Brain microvascular endothelial cell (primary cell): Measurements from ENCODE around the gene AJUBA.
A peak's percentile ranks its signal among the peaks of the same experiment; 100 is the strongest.
"Not testable (repeated sequence)": the region's sequence is repeated elsewhere in the genome, so short reads cannot be mapped to it uniquely, and the experiment has no call there.

Experiments used
- DNase-seq: peaks from one replicate; pipeline ENCODE4 v3.0.0-alpha.2; 2020
- H3K27ac ChIP-seq: fragments of 250-450 bp; sonication (Bioruptor Pico); 2 replicates; pipeline ENCODE4 v1.5.1; 2020; ENCODE audit warnings: mild to moderate bottlenecking, moderate library complexity
- H3K27me3 ChIP-seq: fragments of 250-450 bp; sonication (Bioruptor Pico); replicated peaks from 2 replicates; pipeline ENCODE4 v1.5.1; 2020; ENCODE audit warnings: mild to moderate bottlenecking
- H3K36me3 ChIP-seq: fragments of 250-450 bp; sonication (Bioruptor Pico); replicated peaks from 2 replicates; pipeline ENCODE4 v1.5.1; 2020; ENCODE audit warnings: mild to moderate bottlenecking
- H3K4me3 ChIP-seq: 2 replicates; pipeline ENCODE4 v1.5.1; 2011; ENCODE audit warnings: low read depth, mild to moderate bottlenecking, control low read depth, low read length, moderate library complexity
- in situ Hi-C: cut with HindIII; loops from 2 replicates; pipeline ENCODE4 v1.10.0; 2017; ENCODE audit warnings: low sequenced_read_pairs, low pct_ligation_motif_present
- TF ChIP-seq, protein P1 (sequence below): IDR thresholded peaks from 2 replicates; pipeline ENCODE4 v1.5.1; 2011; ENCODE audit warnings: low read depth, mild to moderate bottlenecking, moderate library complexity, low read length, control low read depth, inconsistent platforms; ENCODE audit errors: missing control alignments

The AJUBA gene

DNA sequence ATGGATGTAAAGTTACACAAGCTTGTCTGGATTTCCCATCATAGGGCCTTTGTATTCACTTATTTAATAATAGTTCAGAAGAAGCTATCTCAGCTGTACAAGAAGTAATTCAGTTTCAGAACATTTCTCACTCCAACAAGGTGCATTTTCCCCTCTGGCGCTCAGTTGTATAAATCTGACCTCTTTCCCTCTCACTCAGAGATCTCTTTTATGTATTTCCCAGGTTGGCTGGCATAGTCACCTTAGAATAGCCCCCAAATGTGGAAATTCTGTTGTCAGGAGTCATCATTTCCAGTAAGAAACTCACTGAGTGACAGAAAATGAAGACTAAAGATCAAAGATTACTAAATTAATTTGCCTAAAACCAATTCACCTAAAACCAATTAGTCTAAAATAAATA, 11.2 kb downstream of the AJUBA start:
- H3K27me3 ChIP-seq: no peaks in the 10 kb centered on the region
- peaks cover 13% of the 10 kb centered on the region for H3K36me3 ChIP-seq
- H3K4me3 ChIP-seq: no peak overlapping the region
- TF ChIP-seq, protein P1, sequence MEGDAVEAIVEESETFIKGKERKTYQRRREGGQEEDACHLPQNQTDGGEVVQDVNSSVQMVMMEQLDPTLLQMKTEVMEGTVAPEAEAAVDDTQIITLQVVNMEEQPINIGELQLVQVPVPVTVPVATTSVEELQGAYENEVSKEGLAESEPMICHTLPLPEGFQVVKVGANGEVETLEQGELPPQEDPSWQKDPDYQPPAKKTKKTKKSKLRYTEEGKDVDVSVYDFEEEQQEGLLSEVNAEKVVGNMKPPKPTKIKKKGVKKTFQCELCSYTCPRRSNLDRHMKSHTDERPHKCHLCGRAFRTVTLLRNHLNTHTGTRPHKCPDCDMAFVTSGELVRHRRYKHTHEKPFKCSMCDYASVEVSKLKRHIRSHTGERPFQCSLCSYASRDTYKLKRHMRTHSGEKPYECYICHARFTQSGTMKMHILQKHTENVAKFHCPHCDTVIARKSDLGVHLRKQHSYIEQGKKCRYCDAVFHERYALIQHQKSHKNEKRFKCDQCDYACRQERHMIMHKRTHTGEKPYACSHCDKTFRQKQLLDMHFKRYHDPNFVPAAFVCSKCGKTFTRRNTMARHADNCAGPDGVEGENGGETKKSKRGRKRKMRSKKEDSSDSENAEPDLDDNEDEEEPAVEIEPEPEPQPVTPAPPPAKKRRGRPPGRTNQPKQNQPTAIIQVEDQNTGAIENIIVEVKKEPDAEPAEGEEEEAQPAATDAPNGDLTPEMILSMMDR: no peak
- no peak for DNase-seq
- in situ Hi-C loops: no loop called here
- no peak overlapping the region for H3K27ac ChIP-seq

GRCh38 chr14:22966783-22967269, 15.5 kb downstream of the AJUBA start:
- no peak overlapping the region for H3K27ac ChIP-seq
- no peaks in the 10 kb centered on the region for H3K36me3 ChIP-seq
- in situ Hi-C loops: no loop called here
- H3K4me3 ChIP-seq: no peak overlapping the region
- TF ChIP-seq, protein P1: no peak
- H3K27me3 ChIP-seq: no peaks in the 10 kb centered on the region
- DNase-seq: no peak

- H3K27ac ChIP-seq, H3K36me3 ChIP-seq, DNase-seq, in situ Hi-C loops, H3K4me3 ChIP-seq, H3K27me3 ChIP-seq: not testable (repeated sequence)
These were observed 16.2 kb downstream of the AJUBA start for GRCh38 chr14:22965916-22966782.

DNA sequence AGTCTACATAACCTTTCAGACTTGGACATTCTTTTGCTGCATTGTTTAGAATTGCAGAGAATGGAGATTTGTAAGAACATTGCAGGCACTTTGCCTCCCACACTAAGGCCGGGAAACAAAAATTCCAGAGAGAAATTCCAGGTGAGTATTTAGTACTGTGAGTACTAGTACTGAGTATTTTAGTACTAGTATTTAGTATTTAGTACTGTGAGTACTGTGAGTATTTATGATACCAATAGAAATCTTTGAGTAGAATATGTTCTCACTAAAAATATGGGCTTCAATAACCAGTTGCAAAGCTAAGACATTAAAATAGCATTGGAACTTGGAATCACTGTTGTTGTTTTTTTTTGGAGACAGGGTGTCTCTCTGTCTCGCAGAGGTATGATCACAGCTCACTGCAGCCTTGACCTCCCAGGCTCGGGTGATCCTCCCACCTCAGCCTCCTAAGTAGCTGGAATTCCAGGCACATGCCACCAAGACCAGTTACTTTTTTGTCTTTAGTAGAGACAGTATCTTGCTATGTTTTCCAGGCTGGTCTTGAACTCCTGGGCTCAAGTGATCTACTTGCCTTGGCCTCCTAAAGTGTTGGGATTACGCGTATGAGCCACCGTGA, 20.2 kb downstream of the AJUBA start:
- no peaks in the 10 kb centered on the region for H3K27me3 ChIP-seq
- TF ChIP-seq, protein P1: no peak

GRCh38 chr14:22955702-22956569, 26.4 kb downstream of the AJUBA start:
- peak overlapping the region; percentile 72 for H3K4me3 ChIP-seq
- in situ Hi-C loops: no loop called here
- H3K27me3 ChIP-seq: no peaks in the 10 kb centered on the region
- H3K27ac ChIP-seq: no peak overlapping the region
- TF ChIP-seq, protein P1: no peak
- DNase-seq: no peak
- H3K36me3 ChIP-seq: peaks cover 2% of the 10 kb centered on the region

More for the DNA sequence above, 20.2 kb downstream of the AJUBA start:
- Histone ChIP-seq H3K27ac (no peak overlapping the region), H3K36me3 (no peaks in the 10 kb centered on the region), H3K4me3 (no peak overlapping the region)
- in situ Hi-C loops: no loop called here
- no peak for DNase-seq

DNA sequence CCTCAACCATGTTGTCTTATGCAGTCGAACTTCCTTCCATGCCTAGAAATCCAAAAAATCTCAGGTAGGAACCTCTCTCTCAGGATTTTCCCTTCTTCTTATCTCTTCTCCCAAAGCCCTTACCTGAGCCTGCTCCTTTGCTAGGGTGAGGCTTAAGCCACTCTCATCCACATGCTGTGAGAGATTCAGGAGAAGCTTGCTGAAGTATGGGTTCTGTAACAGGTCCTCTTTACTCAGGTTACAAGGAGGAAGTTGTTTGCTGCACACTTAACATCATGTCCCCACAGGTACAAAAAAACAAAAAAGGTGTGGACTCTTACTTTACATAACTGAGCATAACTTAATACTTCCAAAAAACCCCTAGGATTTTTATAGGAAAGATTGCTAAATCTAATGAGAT, 29.9 kb downstream of the AJUBA start:
- no peak overlapping the region for H3K27ac ChIP-seq
- in situ Hi-C loops: no loop called here
- H3K4me3 ChIP-seq: no peak overlapping the region

GRCh38 chr14:22951795-22952194, 30.6 kb downstream of the AJUBA start:
- H3K27me3 ChIP-seq, H3K27ac ChIP-seq, DNase-seq, H3K4me3 ChIP-seq, H3K36me3 ChIP-seq, in situ Hi-C loops: not testable (repeated sequence)

More for the DNA sequence above, 29.9 kb downstream of the AJUBA start:
- H3K36me3 ChIP-seq: peaks cover 2% of the 10 kb centered on the region
- TF ChIP-seq, protein P1: no peak
- no peak for DNase-seq
- no peaks in the 10 kb centered on the region for H3K27me3 ChIP-seq
